Brain microvascular endothelial cell (primary cell): Measurements from ENCODE around the gene EIF5.
"Not testable (repeated sequence)": the region's sequence is repeated elsewhere in the genome, so short reads cannot be mapped to it uniquely, and the experiment has no call there.

Experiments used
- DNase-seq: peaks from one replicate; pipeline ENCODE4 v3.0.0-alpha.2; 2020
- H3K27ac ChIP-seq: fragments of 250-450 bp; sonication (Bioruptor Pico); 2 replicates; pipeline ENCODE4 v1.5.1; 2020; ENCODE audit warnings: mild to moderate bottlenecking, moderate library complexity
- H3K27me3 ChIP-seq: fragments of 250-450 bp; sonication (Bioruptor Pico); replicated peaks from 2 replicates; pipeline ENCODE4 v1.5.1; 2020; ENCODE audit warnings: mild to moderate bottlenecking
- H3K36me3 ChIP-seq: fragments of 250-450 bp; sonication (Bioruptor Pico); replicated peaks from 2 replicates; pipeline ENCODE4 v1.5.1; 2020; ENCODE audit warnings: mild to moderate bottlenecking
- H3K4me3 ChIP-seq: 2 replicates; pipeline ENCODE4 v1.5.1; 2011; ENCODE audit warnings: low read depth, mild to moderate bottlenecking, control low read depth, low read length, moderate library complexity
- in situ Hi-C: cut with HindIII; loops from 2 replicates; pipeline ENCODE4 v1.10.0; 2017; ENCODE audit warnings: low sequenced_read_pairs, low pct_ligation_motif_present
- TF ChIP-seq, protein P1 (sequence below): IDR thresholded peaks from 2 replicates; pipeline ENCODE4 v1.5.1; 2011; ENCODE audit warnings: low read depth, mild to moderate bottlenecking, moderate library complexity, low read length, control low read depth, inconsistent platforms; ENCODE audit errors: missing control alignments

The EIF5 gene

DNA sequence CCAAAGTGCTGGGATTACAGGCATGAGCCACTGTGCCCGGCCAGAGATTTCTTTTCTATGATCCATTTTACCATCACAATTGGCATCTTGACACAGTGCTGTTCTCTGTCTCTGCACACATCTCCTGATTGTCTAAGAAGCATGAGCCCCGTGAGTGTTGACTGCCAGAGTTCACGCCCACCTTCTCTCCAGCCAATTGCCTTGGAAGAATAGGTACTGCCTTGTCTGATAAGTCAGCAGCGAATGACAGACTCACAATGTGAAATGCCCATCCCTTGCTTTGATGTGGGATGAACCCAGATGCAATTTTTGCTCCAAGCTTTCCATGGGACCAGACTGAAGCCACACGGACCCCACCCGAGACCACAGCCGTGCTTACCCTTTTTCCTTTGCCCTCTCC is 19.3 kb downstream of the EIF5 start:
- DNase-seq = no peak
- TF ChIP-seq, protein P1, sequence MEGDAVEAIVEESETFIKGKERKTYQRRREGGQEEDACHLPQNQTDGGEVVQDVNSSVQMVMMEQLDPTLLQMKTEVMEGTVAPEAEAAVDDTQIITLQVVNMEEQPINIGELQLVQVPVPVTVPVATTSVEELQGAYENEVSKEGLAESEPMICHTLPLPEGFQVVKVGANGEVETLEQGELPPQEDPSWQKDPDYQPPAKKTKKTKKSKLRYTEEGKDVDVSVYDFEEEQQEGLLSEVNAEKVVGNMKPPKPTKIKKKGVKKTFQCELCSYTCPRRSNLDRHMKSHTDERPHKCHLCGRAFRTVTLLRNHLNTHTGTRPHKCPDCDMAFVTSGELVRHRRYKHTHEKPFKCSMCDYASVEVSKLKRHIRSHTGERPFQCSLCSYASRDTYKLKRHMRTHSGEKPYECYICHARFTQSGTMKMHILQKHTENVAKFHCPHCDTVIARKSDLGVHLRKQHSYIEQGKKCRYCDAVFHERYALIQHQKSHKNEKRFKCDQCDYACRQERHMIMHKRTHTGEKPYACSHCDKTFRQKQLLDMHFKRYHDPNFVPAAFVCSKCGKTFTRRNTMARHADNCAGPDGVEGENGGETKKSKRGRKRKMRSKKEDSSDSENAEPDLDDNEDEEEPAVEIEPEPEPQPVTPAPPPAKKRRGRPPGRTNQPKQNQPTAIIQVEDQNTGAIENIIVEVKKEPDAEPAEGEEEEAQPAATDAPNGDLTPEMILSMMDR = no peak
- Histone ChIP-seq H3K36me3 (no peaks in the 10 kb centered on the region), H3K27me3 (no peaks in the 10 kb centered on the region), H3K27ac (no peak overlapping the region), H3K4me3 (no peak overlapping the region)
- in situ Hi-C loops = no loop called here

DNA sequence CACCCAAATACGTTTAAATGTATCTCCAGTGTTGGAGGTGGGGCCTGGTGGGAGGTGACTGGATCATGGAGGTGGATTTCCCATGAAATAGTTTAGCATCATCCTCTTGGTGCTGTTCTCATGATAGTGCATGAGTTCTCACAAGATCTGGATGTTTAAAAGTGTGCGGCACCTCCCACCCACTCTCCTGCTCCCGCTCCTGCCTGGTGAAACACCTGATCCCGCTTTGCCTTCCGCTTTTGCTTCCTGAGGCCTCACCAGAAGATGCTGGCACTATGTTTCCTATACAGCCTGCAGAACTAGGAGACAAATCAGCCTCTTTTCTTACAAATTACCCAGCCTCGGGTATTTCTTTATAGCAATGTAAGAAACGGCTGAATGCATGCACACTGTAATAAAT is 20.1 kb downstream of the EIF5 start:
- no peak overlapping the region for H3K27ac ChIP-seq
- TF ChIP-seq, protein P1 = no peak
- H3K36me3 ChIP-seq = no peaks in the 10 kb centered on the region
- DNase-seq = no peak
- no peak overlapping the region for H3K4me3 ChIP-seq
- in situ Hi-C loops = no loop called here
- no peaks in the 10 kb centered on the region for H3K27me3 ChIP-seq

DNA sequence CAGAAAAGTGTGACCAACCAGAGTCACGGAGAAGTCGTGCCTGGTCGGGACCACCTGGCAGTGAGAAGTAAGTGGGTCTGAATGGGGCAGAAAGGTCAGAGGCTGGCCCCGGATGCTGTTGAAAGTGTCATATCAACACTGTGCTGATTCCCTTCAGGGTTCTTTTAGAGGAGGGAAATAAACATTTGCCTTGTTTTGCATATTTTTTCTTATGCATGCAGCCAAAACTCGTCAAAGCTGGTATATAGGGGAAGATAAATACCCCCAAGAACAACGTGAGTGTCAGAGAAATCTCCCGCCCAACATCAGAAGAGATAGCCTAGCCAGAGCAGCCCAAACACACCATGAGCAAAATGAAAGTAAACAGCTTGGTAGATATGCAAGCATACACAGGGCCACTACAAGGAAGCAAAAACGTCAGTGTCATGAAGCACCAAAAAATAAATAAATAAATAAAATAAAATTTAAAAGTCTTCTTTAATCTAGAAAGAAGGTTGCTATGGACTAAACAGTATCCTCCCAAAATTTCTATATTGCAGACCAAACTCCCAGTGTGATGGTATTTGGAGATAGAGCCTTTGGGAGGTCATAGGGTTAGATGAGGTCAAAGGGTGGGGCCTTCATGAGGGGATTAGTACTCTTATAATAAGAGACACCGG is 22.1 kb downstream of the EIF5 start:
- Histone ChIP-seq H3K36me3 (no peaks in the 10 kb centered on the region), H3K27ac (no peak overlapping the region), H3K27me3 (no peaks in the 10 kb centered on the region), H3K4me3 (no peak overlapping the region)
- TF ChIP-seq, protein P1 = no peak
- in situ Hi-C loops = no loop called here
- DNase-seq = no peak

DNA sequence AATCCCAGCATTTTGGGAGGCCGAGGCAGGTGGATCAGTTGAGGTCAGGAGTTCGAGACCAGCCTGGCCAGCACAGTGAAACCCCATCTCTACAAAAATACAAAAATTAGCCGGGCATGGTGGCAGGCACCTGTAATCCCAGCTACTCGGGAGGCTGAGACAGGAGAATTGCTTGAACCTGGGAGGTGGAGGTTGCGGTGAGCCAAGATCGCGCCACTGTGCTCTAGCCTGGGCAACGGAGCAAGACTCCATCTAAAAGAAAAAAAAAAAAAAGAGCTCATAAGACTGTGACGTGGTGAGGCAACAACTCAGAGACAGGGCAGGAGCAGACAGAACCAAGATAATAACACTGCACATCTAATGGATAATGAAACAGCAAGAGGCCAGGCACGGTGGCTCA is 23.5 kb downstream of the EIF5 start:
- in situ Hi-C loops, H3K4me3 ChIP-seq, DNase-seq, H3K27ac ChIP-seq, H3K36me3 ChIP-seq, H3K27me3 ChIP-seq: not testable (repeated sequence)

DNA sequence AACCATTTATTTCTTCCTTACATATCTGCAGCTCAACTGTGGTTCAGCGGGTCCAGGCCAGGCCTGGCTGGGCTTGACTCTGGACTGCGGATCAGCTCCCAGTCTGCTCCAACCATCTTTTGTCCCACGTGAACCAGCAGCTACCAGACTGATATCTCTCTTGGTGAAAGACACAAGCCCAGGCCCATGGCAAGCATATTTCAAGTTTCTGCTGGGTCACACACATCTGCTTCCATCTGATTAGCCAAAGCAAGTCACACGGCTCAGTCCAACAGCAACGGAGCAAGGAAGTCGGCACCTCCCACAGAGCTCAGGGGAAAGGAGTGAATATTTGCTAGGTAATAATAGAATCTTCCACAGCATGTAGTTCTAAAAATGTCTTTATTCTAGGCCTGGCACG is 26.5 kb downstream of the EIF5 start:
- Histone ChIP-seq H3K36me3 (no peaks in the 10 kb centered on the region), H3K4me3 (no peak overlapping the region), H3K27ac (no peak overlapping the region), H3K27me3 (no peaks in the 10 kb centered on the region)
- TF ChIP-seq, protein P1 = no peak
- DNase-seq = no peak
- in situ Hi-C loops = no loop called here

DNA sequence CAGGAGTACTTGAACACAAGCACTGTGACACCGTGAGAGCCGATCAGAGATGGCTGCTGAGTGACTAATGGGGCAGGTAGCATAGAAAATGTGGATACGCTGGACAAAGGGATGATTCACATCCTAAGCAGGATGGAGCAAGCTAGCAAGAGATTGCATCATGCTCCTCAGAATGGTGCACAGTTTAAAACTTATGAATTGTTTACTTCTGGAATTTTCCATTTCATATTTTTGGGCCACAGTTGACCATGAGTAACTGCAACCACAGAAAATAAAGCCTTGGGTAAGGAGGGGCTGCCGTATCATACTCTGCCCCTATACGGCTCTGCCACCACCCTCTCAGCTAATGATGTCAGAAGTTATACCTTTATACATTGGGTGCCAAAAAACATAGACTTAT is 27.8 kb downstream of the EIF5 start:
- TF ChIP-seq, protein P1 = no peak
- peak overlapping the region; percentile 59 for H3K27ac ChIP-seq
- no peak overlapping the region for H3K4me3 ChIP-seq
- in situ Hi-C loops = no loop called here
- H3K27me3 ChIP-seq = no peaks in the 10 kb centered on the region
- DNase-seq = peak; percentile 94
- no peaks in the 10 kb centered on the region for H3K36me3 ChIP-seq
